ENCODE data around the gene A1CF.
"Not testable (repeated sequence)": the region's sequence is repeated elsewhere in the genome, so short reads cannot be mapped to it uniquely, and the experiment has no call there.

Gene A1CF

GRCh38 chr10:50857579-50857978, 27.8 kb downstream of the A1CF start:
- no peak for DNase-seq

GRCh38 chr10:50855461-50855860, 30.0 kb downstream of the A1CF start:
- DNase-seq, result no peak

GRCh38 chr10:50855015-50855414, 30.4 kb downstream of the A1CF start:
- no peak for DNase-seq

GRCh38 chr10:50853557-50853956, 31.9 kb downstream of the A1CF start:
- no peak for DNase-seq

GRCh38 chr10:50851884-50852671, 33.3 kb downstream of the A1CF start:
- DNase-seq, result no peak

- no peak for DNase-seq
Observed at GRCh38 chr10:50850578-50851230, 34.7 kb downstream of the A1CF start.

GRCh38 chr10:50846753-50847152, 38.7 kb downstream of the A1CF start:
- no peak for DNase-seq

- DNase-seq, result no peak
Observed at GRCh38 chr10:50837095-50837494, 48.3 kb downstream of the A1CF start.

- no peak for DNase-seq
Observed at GRCh38 chr10:50832171-50832751, 53.2 kb downstream of the A1CF start.

- DNase-seq, result no peak
Observed at GRCh38 chr10:50830066-50830465, 55.4 kb downstream of the A1CF start.

GRCh38 chr10:50824782-50825181, 60.6 kb downstream of the A1CF start:
- no peak for DNase-seq

GRCh38 chr10:50823789-50824188, 61.6 kb downstream of the A1CF start:
- DNase-seq, result no peak

GRCh38 chr10:50809596-50809995, 75.8 kb downstream of the A1CF start:
- DNase-seq, result no peak

- no peak for DNase-seq
Observed at GRCh38 chr10:50807851-50808776, 77.3 kb downstream of the A1CF start.

GRCh38 chr10:50805981-50806622, 79.3 kb downstream of the A1CF start:
- peak; percentile 11 for DNase-seq

- DNase-seq, result no peak
Observed at GRCh38 chr10:50799595-50799994, 85.8 kb downstream of the A1CF start.

GRCh38 chr10:50798297-50798696, 87.1 kb downstream of the A1CF start:
- DNase-seq, result no peak

- no peak for DNase-seq
Observed at GRCh38 chr10:50796693-50797092, 88.7 kb downstream of the A1CF start.

- DNase-seq, result no peak
Observed at GRCh38 chr10:50794490-50794889, 90.9 kb downstream of the A1CF start.

GRCh38 chr10:50788951-50789945, 96.2 kb downstream of the A1CF start:
- DNase-seq, result peak; percentile 2

GRCh38 chr10:50787962-50788361, 97.5 kb downstream of the A1CF start:
- DNase-seq, result not testable (repeated sequence)

Measured in NCI-H510A treated with DMSO at 0.1 percent for 48 hours (cell line).